Activated T-helper 1 cell treated with anti-CD3 and anti-CD28 coated beads, Interleukin-2, amount 50 U/mL, for 16 hours (primary cell): ENCODE data around the gene YPEL3.
A peak's percentile ranks its signal among the peaks of the same experiment; 100 is the strongest.
"Not testable (repeated sequence)": the region's sequence is repeated elsewhere in the genome, so short reads cannot be mapped to it uniquely, and the experiment has no call there.

Experiments
- DNase-seq, 2 donors: peaks; one replicate each; pipeline ENCODE4 v3.0.0-alpha.2; 2020; ENCODE audit warnings: low read depth in 1 of 2, low spot score in 1 of 2

The YPEL3 gene

DNA sequence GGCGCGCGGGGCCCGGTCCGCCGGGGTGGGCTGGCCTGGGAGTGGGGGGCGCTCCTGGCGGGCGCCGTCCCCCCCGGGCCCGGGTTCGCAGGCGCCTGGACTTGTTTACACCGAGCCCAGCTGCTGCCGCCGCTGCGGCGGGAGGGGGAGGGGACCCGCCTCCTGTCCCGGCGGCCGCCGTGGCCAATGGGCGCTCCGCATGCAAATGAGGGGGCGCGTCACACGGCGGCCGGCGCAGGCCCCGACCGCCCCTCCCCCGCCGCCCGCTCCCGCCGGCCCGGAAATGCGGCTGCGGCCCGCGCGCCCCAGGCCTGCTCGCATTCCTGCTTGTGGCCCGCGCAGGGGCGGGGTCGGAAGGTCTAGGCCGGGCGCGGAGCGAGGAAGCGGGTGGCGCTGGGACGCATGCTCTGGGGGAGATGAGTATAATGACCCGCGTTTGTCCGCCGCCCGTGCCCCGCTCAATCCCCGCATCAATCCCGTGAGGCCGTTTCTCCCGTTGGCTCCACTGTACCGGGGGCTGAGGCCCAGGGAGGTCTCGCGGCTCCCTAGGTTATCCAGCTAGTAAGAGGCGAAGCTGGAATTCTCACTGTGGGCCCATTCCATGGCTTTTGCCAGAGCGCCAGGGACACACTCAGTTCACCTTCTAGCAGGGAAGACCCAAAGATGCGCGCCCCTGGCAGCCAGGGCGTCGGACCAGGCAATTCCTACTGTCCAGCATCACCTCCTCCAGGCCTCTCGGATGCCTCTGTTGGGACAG, at the start of gene YPEL3:
Gene YPEL3, minus strand, starts transcription at position 109 of the 757 bp plus-strand sequence. CDS start 731 bp downstream, outside the sequence.
- peak; percentile 77 to 86 for DNase-seq

GRCh38 chr16:30145657-30146056, 49.6 kb upstream of the YPEL3 start:
- DNase-seq = no peak

DNA sequence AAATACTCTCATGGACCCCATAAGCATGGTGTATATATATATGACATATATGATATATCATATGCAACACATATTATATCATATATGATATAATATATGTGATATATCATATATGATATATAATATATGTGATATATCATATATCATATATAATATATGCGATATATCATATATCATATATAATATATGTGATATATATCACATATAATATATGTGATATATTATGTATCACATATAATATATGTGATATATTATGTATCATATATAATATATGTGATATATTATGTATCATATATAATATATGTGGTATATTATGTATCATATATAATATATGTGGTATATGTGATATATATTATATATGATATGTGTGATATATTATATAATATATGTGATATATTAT, 48.9 kb upstream of the YPEL3 start:
- DNase-seq = no peak

- DNase-seq = no peak
Observed at GRCh38 chr16:30144017-30144416, 48.0 kb upstream of the YPEL3 start.

GRCh38 chr16:30143347-30143702, 47.3 kb upstream of the YPEL3 start:
- no peak for DNase-seq

GRCh38 chr16:30142672-30143346, 46.8 kb upstream of the YPEL3 start:
- DNase-seq = no peak

DNA sequence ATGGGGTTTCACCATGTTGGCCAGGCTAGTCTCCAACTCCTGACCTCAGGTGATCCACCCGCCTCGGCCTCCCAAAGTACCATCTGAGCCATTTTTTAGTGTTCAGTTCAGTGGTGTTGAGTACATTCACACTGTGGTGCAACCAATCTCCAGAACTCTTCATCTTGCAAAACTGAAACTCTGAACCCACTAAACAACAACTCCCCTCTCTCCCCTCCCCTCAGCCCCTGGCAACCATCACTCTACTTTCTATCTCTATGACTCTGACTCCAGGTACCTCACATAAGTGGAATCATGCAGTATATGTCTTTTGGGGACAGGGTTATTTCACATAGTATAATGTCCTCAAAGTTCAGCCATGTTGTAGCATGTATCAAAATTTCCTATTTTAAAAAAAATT, 45.7 kb upstream of the YPEL3 start:
- DNase-seq = no peak

- DNase-seq = no peak
Observed at GRCh38 chr16:30139583-30140481, 43.8 kb upstream of the YPEL3 start.

DNA sequence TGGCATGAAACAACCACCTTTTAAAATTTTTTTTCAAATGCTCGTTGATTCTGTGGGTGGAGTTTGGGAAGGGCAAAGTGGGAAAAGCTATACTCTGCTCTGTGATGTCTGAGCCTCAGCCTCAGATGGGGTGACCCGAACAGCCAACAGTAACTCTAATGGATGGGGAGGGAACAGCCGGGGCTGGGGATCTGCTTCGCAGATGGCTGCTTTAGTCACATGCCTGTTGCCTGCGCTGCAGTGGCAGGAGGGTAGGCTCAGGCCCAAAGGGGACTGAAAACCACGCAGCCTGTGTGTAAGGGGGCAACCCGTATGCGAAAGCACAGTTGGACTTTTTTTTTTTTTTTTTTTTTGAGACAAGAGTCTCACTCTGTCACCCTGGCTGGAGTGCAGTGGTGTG, 41.9 kb upstream of the YPEL3 start:
- no peak for DNase-seq

DNA sequence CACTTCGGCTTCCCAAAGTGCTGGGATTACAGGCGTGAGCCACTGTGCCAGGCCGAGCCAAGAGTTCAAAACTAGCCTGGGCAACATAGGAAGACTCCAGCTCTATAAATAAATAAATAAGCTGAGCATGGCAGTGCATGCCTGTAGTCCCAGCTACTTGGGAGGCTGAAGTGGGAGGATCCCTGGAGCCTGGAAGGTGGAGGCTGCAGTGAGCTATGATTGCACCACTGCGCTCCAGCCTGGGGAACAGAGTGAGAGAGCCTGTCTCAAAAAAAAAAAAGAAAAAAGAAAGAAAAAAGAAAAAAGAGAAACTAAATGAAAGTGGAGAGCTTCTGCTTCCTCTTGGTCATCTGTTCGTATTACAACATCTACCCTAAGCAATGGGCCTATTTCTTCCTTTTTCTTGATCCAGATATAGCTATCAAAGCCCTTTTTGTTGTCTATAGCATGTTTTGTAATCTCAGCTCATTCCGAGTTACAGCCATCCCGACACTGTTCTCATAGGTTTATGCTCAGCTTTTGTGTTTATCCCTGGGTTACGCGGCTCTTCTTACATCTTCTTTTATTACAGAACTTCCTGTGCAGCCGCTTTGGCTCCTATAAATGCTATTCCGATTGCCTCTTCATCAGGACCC, 41.1 kb upstream of the YPEL3 start:
- no peak for DNase-seq

- DNase-seq = no peak
Observed at GRCh38 chr16:30132591-30132990, 36.6 kb upstream of the YPEL3 start.

DNA sequence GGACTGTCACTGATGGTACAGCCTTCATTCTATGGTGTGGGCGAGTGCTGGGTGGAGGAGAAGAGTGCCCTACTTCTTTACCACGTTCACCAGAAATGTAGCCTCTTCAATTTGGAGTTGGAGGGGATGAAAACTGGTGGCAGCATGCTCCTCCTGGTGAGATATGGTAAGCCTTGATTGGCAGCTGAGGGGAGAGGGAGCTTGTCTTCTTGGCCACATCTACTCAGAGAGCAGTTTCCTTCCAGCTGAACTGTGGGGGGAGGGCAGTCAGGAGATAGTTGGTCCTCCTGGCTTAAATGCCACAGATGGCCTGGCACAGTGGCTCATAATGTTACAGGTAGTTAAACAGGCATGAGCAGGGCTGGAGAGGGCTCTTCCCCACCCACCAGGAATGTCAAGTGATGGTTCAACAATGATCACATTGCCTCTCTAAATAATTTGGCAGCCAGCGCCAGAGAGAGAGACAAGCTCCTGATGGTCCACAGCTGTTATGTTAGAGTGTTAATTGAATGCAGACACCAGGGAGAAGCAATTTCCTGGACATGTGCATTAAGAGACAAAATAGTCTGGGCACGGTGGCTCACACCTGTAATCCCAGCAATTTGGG, 36.0 kb upstream of the YPEL3 start:
- DNase-seq = no peak

DNA sequence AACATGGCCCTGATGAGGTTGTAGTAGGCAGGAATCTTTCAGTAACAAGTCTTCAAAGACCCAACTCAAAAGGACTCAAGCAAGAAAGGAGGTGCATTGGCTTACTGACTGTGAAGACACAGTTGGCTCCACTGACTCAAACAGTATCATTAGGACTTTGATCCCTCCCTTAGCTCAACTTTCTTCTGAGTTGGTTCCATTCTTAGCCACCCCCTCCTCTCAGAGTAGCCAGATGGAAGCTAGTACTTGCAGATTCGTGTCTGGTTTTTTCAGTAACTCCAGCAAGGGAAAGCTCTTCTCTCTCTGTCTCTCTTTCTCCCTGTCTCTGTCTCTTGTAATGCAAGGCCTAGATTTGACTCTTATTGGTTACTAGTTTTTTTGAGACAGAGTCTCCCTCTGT, 32.0 kb upstream of the YPEL3 start:
- DNase-seq = no peak

- not testable (repeated sequence) for DNase-seq
Observed at GRCh38 chr16:30125690-30126089, 29.7 kb upstream of the YPEL3 start.

- DNase-seq = no peak
Observed at GRCh38 chr16:30124985-30125379, 29.0 kb upstream of the YPEL3 start.

DNA sequence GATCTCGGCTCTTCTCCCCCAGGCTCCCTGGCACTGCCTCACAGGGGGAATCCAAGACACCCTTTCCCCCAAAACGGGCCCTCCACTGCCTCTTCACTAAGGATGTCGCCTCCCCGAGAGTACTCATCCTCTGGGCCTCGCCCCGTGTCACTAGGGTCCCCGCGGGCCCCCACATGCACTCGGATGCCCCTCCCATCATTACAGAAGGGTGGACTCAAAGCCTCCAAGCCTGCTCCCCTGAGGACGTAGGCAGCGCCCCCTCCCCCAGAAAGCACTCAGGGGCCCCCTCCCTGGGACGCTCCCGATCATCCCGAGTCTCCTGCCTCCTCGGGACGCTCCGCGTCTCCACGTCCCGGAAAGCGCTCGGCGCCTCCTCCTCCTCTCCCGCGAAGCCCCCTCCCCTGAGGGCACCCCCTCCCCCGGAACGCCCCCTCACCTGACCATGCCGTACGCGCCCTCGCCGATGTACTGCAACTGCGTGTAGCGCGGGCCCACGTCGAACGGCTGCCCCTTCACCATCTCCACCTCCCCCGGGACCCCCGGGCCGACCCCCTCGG, 26.7 kb upstream of the YPEL3 start:
- DNase-seq = no peak

DNA sequence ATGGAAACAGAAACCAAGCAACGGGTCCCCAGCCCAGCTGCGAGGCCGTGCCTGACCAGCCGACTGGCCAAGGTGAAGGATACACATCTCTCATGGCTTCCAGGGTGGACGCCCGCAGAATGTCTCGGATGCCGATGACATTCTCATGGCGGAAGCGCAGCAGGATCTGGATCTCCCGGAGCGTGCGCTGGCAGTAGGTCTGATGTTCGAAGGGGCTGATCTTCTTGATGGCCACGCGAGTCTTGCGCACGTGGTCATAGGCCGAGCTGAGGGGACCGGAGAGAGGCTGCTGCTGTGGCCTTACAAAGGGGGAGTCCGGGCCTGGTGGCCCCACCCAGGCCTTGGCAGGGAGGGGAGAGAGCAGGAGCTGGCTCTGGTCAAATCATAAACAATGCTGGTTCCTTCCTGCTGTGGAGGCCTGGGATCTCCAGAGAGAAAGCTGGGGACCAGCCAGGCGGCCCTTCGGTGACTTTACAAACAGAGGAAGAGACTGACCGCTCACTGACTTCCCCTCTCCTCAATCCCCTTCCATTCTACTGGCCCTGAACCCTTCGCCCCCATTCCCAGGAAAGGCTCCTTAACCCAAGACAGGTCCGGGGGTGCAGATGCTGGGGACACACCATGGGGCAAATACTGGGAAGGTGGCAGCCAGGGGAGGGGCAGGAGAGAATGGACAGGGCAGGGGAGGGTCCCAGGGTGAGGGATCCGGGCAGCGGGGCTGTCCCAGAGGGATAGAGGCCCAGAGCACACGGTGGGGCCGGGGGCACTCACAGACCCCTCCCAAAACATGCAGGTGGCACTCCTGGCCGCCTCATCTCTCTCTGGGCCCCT, 25.9 kb upstream of the YPEL3 start:
- no peak for DNase-seq

DNA sequence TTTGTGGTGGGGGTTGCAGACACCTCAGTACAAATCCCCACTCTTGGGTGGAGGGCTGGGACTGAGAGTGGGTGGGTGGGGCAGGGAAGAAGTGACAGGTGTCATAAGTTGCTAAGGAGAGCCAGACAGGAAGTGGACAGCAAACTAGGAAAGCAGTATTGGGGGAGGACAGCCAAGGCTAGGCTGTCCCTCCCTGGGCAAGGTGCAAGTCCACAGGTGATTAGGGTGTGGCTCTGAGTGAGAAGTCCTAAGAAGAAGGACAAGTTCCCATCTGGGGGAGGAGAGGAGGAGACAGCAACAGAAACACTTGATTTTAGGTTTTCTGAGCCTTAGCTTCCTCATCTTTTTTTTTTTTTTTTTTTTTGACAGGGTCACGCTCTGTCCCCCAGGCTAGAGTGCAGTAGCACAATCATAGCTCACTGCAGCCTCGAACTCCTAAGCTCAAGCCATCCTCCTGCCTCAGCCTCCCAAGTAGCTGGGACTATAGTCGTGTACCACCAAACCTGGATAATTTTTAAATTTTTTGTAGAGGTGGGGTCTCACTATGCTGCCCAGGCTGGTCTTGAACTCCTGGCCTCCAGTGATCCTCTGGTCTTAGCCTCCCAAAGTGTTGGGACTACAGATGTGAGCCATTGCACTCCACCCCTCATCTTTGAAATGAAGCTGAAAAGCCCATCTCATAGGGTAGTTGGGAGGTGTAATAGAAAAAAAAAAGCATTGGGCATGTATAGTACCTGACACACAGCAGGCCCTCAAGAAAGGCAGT, 24.5 kb upstream of the YPEL3 start:
- DNase-seq = no peak

DNA sequence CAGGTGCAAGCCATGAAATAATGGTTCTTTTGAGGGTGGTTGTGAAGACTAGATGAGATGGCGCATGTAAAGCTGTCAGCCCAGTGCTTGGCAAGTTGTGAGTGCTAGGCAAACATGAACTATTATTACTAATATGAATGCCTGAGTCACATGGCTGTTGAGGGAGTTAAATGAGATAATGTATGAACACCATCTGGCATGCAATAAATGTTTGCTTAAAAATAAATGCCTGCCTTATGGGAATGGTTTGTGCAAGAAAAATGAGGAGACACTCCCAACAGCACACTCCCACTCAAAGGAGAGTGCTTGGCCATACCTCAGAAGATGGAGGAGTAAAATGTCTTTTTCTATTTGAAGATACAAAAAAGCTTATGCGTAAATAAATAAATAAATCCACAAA, 23.4 kb upstream of the YPEL3 start:
- DNase-seq = no peak
